HCT116 (cell line): ENCODE data around the gene COL26A1.

Source experiments
- ATF3 ChIP-seq: IDR thresholded peaks from 2 replicates; pipeline ENCODE4 v1.6.1; 2012
- CBX3 ChIP-seq: IDR thresholded peaks from 2 replicates; pipeline ENCODE4 v1.6.1; 2012; ENCODE audit warnings: low read depth
- CEBPB ChIP-seq: IDR thresholded peaks from 2 replicates; pipeline ENCODE4 v1.6.1; 2012; ENCODE audit warnings: low read depth
- CTCF ChIP-seq, 3 experiments: fragments of 200-600 bp in 1 of 3; sonication (generic) in 1 of 3; IDR thresholded peaks in 2 of 3; conservative IDR thresholded peaks in 1 of 3; 2 replicates each; pipeline ENCODE4 v1.5.1; 2012 to 2017; ENCODE audit warnings: low read depth in 2 of 3, low read length in 2 of 3, antibody characterized with exemption in 1 of 3, borderline replicate concordance in 1 of 3, control low read depth in 1 of 3, mild to moderate bottlenecking in 1 of 3, mixed read lengths in 1 of 3, mixed run types in 1 of 3, moderate library complexity in 1 of 3; ENCODE audit not compliant: insufficient read depth in 1 of 3
- EGR1 ChIP-seq: IDR thresholded peaks from 2 replicates; pipeline ENCODE4 v1.6.1; 2012; ENCODE audit warnings: low read depth
- EZH2 ChIP-seq: fragments of 200-600 bp; sonication (generic); IDR thresholded peaks from 2 replicates; pipeline ENCODE4 v1.6.1; 2017; ENCODE audit warnings: antibody characterized with exemption, mixed run types
- JUND ChIP-seq: IDR thresholded peaks from 2 replicates; pipeline ENCODE4 v1.6.1; 2012
- POLR2A ChIP-seq: IDR thresholded peaks from 2 replicates; pipeline ENCODE4 v1.7.0; 2011; ENCODE audit warnings: borderline replicate concordance; ENCODE audit not compliant: insufficient read depth, insufficient read length; ENCODE audit errors: extremely low read depth
- REST ChIP-seq: IDR thresholded peaks from 2 replicates; pipeline ENCODE4 v1.6.1; 2012; ENCODE audit warnings: low read depth
- SIN3A ChIP-seq: IDR thresholded peaks from 2 replicates; pipeline ENCODE4 v1.6.1; 2012; ENCODE audit warnings: low read depth
- TCF7L2 ChIP-seq: IDR thresholded peaks from 2 replicates; pipeline ENCODE4 v1.7.0; 2011; ENCODE audit warnings: borderline replicate concordance, inconsistent platforms; ENCODE audit not compliant: insufficient read depth, insufficient read length; ENCODE audit errors: extremely low read depth
- YY1 ChIP-seq: IDR thresholded peaks from 2 replicates; pipeline ENCODE4 v1.6.1; 2011; ENCODE audit warnings: low read length, low read depth, moderate library complexity, mild to moderate bottlenecking; ENCODE audit not compliant: insufficient replicate concordance; ENCODE audit errors: extremely low read depth
- ZNF274 ChIP-seq: fragments of 200-500 bp; sonication (Bioruptor generic); IDR thresholded peaks from 2 replicates; pipeline ENCODE4 v1.6.1; 2014; ENCODE audit warnings: mild to moderate bottlenecking, low read depth, low read length, inconsistent platforms

- TF ChIP-seq CTCF (IDR thresholded peaks at IDR 0.05 in 2 of 3, conservative IDR thresholded peaks at IDR 0.05 in 1 of 3; ENCODE audit: borderline replicate concordance in 1 of 3, insufficient read depth in 1 of 3, low read depth in 2 of 3, low read length in 2 of 3) (no peak), JUND (no peak), TCF7L2 (no peak), EGR1 (no peak), ZNF274 (no peak), POLR2A (no peak), EZH2 (no peak), YY1 (no peak), CEBPB (no peak), CBX3 (no peak), REST (no peak), SIN3A (no peak), ATF3 (no peak)
Observed at GRCh38 chr7:101376601-101377000, 13.9 kb downstream of the COL26A1 start.
